Esophagus muscularis mucosa (tissue), 4 donors: Measurements from ENCODE around the gene ESYT3. TPM values are rescaled to one million over a fixed set of nuclear protein-coding genes. Genes with fewer than 3 reads are reported as not detected.

Experiments
- DNase-seq: peaks from one replicate; pipeline ENCODE4 v3.0.0-alpha.2; 2017; ENCODE audit errors: extremely low spot score
- H3K27ac ChIP-seq, 4 donors: fragments of 200-600 bp; sonication (generic); replicated peaks in 1 of 4; 1 replicate in 3 of 4; 2 replicates in 1 of 4; pipeline ENCODE4 v1.5.1; 2016 to 2019; ENCODE audit warnings: mild to moderate bottlenecking in 1 of 4
- H3K27me3 ChIP-seq, 4 donors: fragments of 200-600 bp; sonication (generic); one replicate each; pipeline versions ENCODE4 v1.5.1 to v1.6.0; 2016 to 2019
- H3K36me3 ChIP-seq, 4 donors: fragments of 200-600 bp; sonication (generic); one replicate each; pipeline ENCODE4 v1.5.1; 2016 to 2019
- H3K4me1 ChIP-seq, 4 donors: fragments of 200-600 bp; sonication (generic); one replicate each; pipeline ENCODE4 v1.5.1; 2016 to 2019
- H3K4me3 ChIP-seq, 4 donors: fragments of 200-600 bp; sonication (generic); 1 replicate in 2 of 4; 2 replicates in 2 of 4; pipeline ENCODE4 v1.5.1; 2016 to 2019; ENCODE audit warnings: mild to moderate bottlenecking in 4 of 4, moderate library complexity in 1 of 4
- H3K9me3 ChIP-seq, 4 donors: fragments of 200-600 bp; sonication (generic); 1 replicate in 3 of 4; 2 replicates in 1 of 4; pipeline ENCODE4 v1.5.1; 2016 to 2019
- EP300 ChIP-seq: sonication (generic); formaldehyde crosslinking; IDR thresholded peaks from one replicate; pipeline ENCODE4 v1.6.1; 2017; ENCODE audit warnings: antibody characterized with exemption
- POLR2A ChIP-seq: fragments of 450-650 bp; IDR thresholded peaks from one replicate; pipeline ENCODE4 v1.6.1; 2017; ENCODE audit warnings: antibody characterized with exemption, moderate library complexity, mild to moderate bottlenecking, low read depth
- POLR2AphosphoS5 ChIP-seq, 2 donors: sonication (generic); formaldehyde crosslinking; IDR thresholded peaks; one replicate each; pipeline ENCODE4 v1.6.1; 2017; ENCODE audit warnings: antibody characterized with exemption in 2 of 2
- WGBS: methylation state at CpG from one replicate; pipeline ENCODE4 v1.1.5; 2018; 5-methylcytosine and 5-hydroxymethylcytosine counted together
- intact Hi-C: fragments of 100-400 bp; cut with DNase I; formaldehyde crosslinking; loops from one replicate; pipeline ENCODE4 v1.15.1; 2023
- total RNA-seq, 4 donors: library from RNA; depleted of rRNA; stranded (reverse); fragments of >200 nt; gene quantifications; one replicate each; pipeline versions ENCODE4 v1.1.0 to v1.2.1, GENCODE V29; 2016
- TF ChIP-seq, protein P1 (sequence below), 3 experiments: fragments of 200-600 bp in 2 of 3; fragments of 450-650 bp in 1 of 3; sonication (generic) in 2 of 3; IDR thresholded peaks; one replicate each; pipeline ENCODE4 v1.5.1; 2017 to 2019; ENCODE audit warnings: antibody characterized with exemption in 3 of 3, mild to moderate bottlenecking in 2 of 3, moderate library complexity in 1 of 3

Gene ESYT3, protein sequence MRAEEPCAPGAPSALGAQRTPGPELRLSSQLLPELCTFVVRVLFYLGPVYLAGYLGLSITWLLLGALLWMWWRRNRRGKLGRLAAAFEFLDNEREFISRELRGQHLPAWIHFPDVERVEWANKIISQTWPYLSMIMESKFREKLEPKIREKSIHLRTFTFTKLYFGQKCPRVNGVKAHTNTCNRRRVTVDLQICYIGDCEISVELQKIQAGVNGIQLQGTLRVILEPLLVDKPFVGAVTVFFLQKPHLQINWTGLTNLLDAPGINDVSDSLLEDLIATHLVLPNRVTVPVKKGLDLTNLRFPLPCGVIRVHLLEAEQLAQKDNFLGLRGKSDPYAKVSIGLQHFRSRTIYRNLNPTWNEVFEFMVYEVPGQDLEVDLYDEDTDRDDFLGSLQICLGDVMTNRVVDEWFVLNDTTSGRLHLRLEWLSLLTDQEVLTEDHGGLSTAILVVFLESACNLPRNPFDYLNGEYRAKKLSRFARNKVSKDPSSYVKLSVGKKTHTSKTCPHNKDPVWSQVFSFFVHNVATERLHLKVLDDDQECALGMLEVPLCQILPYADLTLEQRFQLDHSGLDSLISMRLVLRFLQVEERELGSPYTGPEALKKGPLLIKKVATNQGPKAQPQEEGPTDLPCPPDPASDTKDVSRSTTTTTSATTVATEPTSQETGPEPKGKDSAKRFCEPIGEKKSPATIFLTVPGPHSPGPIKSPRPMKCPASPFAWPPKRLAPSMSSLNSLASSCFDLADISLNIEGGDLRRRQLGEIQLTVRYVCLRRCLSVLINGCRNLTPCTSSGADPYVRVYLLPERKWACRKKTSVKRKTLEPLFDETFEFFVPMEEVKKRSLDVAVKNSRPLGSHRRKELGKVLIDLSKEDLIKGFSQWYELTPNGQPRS
- total RNA-seq = 1 to 10 TPM in 1 of 4 donors, under 1 TPM in 2, not detected in 1; 0.45 to 1.1 (median 0.83) TPM

DNA sequence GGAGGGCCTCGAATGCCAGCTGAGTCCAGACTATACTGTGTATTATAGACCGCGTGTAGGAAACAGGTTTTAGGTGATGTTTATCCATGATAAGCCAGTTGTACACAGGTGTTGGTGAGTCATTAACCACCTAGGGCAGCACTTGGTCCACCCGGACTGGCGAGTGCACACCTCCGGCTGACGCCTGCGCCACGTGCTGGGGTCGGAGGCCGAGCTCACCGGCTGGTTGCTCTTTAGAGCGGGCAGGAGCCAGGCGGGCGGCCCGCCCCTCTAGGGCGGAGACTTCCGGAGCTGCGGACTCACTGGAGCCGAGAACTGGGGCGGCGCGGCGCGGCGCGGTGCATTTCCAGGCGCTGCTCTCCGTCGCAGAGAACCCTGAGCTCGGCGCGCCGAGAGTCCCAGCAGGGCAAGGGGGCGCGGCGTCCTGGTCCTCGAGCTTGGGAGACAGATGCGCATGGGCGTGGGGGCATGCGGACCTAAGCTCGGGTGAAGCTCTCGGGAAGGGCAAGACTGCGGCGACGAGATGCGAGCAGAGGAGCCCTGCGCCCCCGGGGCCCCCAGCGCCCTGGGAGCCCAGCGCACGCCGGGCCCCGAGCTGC is at the start of gene ESYT3:
Gene ESYT3 (plus strand): TSS at position 341 of the 599 bp plus-strand sequence. CDS start 183 bp downstream, at position 524.
- TF ChIP-seq POLR2AphosphoS5 (IDR thresholded peaks at IDR 0.05) = peak in 1 of 2 donors; percentile 23
- no peak for TF ChIP-seq EP300

DNA sequence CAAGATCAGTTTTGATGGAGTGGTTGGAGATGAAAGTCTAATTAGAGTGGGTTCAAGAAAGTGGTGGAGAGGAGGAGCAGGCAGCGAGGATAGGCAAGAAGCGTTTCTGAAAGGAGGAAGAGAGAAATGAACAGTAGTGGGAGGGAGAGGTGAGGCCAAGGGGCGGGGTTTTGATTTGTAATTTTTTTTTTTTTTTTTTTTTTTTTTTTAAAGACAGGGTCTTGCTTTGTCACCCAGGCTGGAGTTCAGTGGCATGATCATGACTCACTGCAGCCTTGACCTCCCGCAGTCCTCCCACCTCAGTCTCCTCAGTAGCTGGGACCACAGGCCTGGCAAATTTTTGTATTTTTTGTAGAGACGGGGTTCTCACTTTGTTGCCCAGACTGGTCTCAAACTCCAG is 49.4 kb upstream of the ESYT3 start:
- Histone ChIP-seq H3K4me1 (peaks cover 36 to 44% (median 39%) of the 10 kb centered on the region in 4 donors), H3K27me3 (no peaks in the 10 kb centered on the region), H3K4me3 (no peak overlapping the region), H3K9me3 (no peaks in the 10 kb centered on the region), H3K36me3 (no peaks in the 10 kb centered on the region), H3K27ac (no peak overlapping the region)
- intact Hi-C loops = no loop called here
- TF ChIP-seq, protein P1, sequence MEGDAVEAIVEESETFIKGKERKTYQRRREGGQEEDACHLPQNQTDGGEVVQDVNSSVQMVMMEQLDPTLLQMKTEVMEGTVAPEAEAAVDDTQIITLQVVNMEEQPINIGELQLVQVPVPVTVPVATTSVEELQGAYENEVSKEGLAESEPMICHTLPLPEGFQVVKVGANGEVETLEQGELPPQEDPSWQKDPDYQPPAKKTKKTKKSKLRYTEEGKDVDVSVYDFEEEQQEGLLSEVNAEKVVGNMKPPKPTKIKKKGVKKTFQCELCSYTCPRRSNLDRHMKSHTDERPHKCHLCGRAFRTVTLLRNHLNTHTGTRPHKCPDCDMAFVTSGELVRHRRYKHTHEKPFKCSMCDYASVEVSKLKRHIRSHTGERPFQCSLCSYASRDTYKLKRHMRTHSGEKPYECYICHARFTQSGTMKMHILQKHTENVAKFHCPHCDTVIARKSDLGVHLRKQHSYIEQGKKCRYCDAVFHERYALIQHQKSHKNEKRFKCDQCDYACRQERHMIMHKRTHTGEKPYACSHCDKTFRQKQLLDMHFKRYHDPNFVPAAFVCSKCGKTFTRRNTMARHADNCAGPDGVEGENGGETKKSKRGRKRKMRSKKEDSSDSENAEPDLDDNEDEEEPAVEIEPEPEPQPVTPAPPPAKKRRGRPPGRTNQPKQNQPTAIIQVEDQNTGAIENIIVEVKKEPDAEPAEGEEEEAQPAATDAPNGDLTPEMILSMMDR (IDR thresholded peaks at IDR 0.05) = no peak
- TF ChIP-seq POLR2A (no peak), POLR2AphosphoS5 (IDR thresholded peaks at IDR 0.05) (no peak), EP300 (no peak)
- 82% methylated on average over 5 of the region's 5 CpGs for WGBS
- DNase-seq = no peak

More for the DNA sequence above, at the start of gene ESYT3:
- Histone ChIP-seq H3K4me1 (peaks cover 15 to 25% (median 23%) of the 10 kb centered on the region in 4 donors), H3K36me3 (no peaks in the 10 kb centered on the region), H3K9me3 (no peaks in the 10 kb centered on the region), H3K27ac (no peak within 1 kb of the TSS), H3K27me3 (peaks cover 0 to 44% (median 8%) of the 10 kb centered on the region in 4 donors), H3K4me3 (peak within 1 kb of the TSS; percentile 53 to 68 (median 58))
- DNase-seq = no peak
- intact Hi-C loops = no loop called here
- 4% methylated on average over 39 of the region's 54 CpGs for WGBS

DNA sequence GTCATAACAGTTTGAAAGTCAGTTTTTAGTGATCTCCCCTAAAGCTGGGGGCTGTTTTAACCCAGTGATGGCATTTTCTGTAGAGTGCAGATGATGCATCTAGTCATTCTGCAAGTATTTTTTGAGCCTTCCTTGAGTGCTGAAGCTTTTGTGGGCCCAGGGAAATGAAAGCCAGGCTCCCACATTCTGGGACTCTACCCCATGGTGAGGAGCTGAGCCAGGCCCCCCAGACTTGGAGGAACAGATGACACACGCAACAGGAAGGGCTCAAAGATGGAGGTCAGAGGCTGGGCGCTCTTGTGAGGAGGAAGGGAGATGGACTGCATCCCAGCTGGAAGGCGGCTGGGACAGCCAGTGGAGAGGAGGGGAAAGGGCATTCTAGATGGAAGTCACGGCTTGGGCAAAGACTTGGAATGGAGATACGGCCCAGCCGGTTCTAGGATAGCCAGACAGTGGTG is 45.2 kb upstream of the ESYT3 start:
- 98% methylated on average over 6 of the region's 6 CpGs for WGBS
- Histone ChIP-seq H3K4me3 (no peak overlapping the region), H3K9me3 (no peaks in the 10 kb centered on the region), H3K27me3 (no peaks in the 10 kb centered on the region), H3K27ac (peak overlapping the region in 3 of 4 donors; percentile 60 to 76 (median 72)), H3K4me1 (peaks cover 16 to 39% (median 19%) of the 10 kb centered on the region in 4 donors), H3K36me3 (no peaks in the 10 kb centered on the region)
- no peak for TF ChIP-seq POLR2AphosphoS5 (IDR thresholded peaks at IDR 0.05)
- no peak for TF ChIP-seq POLR2A
- no peak for TF ChIP-seq EP300
- TF ChIP-seq, protein P1 (IDR thresholded peaks at IDR 0.05) = no peak
- intact Hi-C loops = no loop called here
- DNase-seq = no peak

DNA sequence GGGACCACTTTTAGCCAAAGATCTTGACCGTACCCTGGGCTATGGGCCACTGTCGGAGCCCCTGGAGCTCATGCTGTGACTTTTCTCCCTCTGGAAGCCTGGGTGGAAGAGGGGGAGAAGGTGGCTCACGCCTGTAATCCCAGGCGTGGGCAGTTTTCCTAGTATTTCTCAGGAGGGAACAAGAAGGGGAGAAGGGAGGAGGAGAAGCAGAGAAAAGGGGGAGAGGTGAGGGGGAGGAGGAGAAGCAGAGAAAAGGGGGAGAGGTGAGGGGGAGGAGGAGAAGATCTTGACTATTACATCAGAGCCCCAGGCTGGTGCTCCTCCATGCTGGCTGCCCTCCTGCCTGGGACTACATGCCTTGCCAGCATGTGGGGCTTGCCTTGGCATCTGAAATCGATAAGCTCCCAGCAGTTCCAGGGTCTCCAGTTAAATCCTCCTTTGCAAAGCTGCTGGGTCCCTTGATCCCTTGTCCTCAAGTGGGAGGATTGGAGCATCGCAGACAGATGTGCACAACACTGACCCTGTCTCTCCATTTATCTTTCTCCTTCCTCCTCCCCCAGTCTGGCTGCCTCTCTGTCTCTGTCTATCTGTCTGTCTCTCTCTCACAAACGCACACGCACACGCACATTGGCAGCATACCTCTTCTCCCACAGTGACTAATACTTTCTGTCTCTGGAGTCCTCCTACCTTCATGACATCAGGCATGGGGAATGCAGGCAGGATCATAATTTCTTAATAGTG is 44.4 kb upstream of the ESYT3 start:
- intact Hi-C loops = loop anchor here (5.0 kb wide), 1 partner anchor 43 kb away; the partner anchor contains the start of gene MRAS
- no peak overlapping the region for H3K4me3 ChIP-seq
- H3K4me1 ChIP-seq = peaks cover 16 to 41% (median 19%) of the 10 kb centered on the region in 4 donors
- DNase-seq = no peak
- H3K9me3 ChIP-seq = no peaks in the 10 kb centered on the region
- no peaks in the 10 kb centered on the region for H3K27me3 ChIP-seq
- TF ChIP-seq POLR2AphosphoS5 (IDR thresholded peaks at IDR 0.05) (peak; percentile 29 to 77), POLR2A (no peak), EP300 (no peak)
- H3K27ac ChIP-seq = peak overlapping the region; percentile 60 to 76 (median 68)
- WGBS = 42% methylated on average over 9 of the region's 9 CpGs
- no peaks in the 10 kb centered on the region for H3K36me3 ChIP-seq

DNA sequence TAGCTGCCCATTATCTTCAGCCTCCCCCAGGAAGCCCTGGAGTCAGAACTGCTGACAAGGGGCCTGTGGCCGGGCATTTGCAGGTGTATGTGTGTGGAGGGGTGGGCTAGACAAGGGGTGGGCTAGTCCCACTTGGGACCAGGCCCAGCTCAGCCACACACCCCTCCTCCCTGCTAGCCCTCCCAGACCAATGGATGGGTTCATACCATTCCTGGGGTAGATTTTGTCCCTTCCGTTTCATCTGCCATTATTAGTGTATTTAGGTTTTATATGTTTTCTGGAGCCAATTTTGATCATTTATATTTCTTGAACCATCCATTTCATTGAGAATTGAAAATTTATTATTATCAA is 43.9 kb upstream of the ESYT3 start:
- no peak for TF ChIP-seq POLR2AphosphoS5 (IDR thresholded peaks at IDR 0.05)
- TF ChIP-seq EP300 = no peak
- no peak for TF ChIP-seq POLR2A
- TF ChIP-seq, protein P1 (IDR thresholded peaks at IDR 0.05) = no peak
- Histone ChIP-seq H3K9me3 (no peaks in the 10 kb centered on the region), H3K36me3 (no peaks in the 10 kb centered on the region), H3K4me1 (peaks cover 16 to 46% (median 19%) of the 10 kb centered on the region in 4 donors), H3K27me3 (no peaks in the 10 kb centered on the region), H3K4me3 (no peak overlapping the region), H3K27ac (peak overlapping the region; percentile 60 to 76 (median 68))
- intact Hi-C loops = loop anchor here (5.0 kb wide), 1 partner anchor 43 kb away; the partner anchor contains the start of gene MRAS
- WGBS = 69% methylated on average over 2 of the region's 2 CpGs
- no peak for DNase-seq
